ENCODE results near the gene TIE1.

DNA sequence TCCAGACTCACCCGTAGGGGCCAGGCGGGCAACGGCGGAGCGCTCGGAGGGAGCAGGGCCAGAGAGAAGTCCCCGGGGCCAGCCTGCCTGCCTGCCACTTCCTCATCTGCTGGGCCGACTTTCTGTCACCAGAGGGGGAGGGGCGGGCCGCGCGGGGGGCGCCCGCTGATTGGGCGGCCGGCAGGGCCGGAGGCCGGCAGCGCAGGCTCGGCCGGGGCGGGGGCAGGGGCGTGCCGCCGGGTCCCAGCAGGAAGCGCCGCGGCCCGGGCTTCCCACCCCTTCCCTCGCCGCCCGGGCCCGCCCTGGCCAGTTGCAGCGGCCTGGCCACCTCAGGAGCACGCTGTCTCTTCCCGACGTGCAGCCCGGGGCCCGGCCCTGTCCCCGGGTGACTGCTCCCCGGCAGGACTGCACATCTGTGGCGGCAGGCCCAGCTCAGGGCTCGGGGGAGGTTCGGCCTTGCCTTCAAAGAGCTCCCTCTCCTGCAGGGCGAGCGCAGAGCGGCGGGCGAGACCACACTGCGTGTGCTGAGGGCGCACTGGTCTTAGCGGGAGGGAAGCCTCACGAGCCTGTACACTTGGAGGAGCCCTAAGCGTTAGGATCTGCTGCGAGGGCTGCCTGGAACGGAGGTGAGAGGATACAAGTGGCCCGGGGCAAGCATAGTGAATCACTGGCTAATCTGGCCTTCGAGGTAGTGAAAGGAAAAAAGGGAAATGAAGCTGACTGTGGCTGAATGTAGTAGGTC, 67.3 kb downstream of the TIE1 start, which contains the start of gene ELOVL1:
- peak; percentile 75 to 80 for TF ChIP-seq POLR2A (IDR thresholded peaks at IDR 0.05)
- TF ChIP-seq, protein P1, sequence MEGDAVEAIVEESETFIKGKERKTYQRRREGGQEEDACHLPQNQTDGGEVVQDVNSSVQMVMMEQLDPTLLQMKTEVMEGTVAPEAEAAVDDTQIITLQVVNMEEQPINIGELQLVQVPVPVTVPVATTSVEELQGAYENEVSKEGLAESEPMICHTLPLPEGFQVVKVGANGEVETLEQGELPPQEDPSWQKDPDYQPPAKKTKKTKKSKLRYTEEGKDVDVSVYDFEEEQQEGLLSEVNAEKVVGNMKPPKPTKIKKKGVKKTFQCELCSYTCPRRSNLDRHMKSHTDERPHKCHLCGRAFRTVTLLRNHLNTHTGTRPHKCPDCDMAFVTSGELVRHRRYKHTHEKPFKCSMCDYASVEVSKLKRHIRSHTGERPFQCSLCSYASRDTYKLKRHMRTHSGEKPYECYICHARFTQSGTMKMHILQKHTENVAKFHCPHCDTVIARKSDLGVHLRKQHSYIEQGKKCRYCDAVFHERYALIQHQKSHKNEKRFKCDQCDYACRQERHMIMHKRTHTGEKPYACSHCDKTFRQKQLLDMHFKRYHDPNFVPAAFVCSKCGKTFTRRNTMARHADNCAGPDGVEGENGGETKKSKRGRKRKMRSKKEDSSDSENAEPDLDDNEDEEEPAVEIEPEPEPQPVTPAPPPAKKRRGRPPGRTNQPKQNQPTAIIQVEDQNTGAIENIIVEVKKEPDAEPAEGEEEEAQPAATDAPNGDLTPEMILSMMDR (IDR thresholded peaks at IDR 0.05) = peak in 3 of 4 experiments; percentile 29 to 49 (median 49)

All from gastroesophageal sphincter (tissue), 3 donors.